ENCODE measurements around the gene PTPN22.

Gene PTPN22

DNA sequence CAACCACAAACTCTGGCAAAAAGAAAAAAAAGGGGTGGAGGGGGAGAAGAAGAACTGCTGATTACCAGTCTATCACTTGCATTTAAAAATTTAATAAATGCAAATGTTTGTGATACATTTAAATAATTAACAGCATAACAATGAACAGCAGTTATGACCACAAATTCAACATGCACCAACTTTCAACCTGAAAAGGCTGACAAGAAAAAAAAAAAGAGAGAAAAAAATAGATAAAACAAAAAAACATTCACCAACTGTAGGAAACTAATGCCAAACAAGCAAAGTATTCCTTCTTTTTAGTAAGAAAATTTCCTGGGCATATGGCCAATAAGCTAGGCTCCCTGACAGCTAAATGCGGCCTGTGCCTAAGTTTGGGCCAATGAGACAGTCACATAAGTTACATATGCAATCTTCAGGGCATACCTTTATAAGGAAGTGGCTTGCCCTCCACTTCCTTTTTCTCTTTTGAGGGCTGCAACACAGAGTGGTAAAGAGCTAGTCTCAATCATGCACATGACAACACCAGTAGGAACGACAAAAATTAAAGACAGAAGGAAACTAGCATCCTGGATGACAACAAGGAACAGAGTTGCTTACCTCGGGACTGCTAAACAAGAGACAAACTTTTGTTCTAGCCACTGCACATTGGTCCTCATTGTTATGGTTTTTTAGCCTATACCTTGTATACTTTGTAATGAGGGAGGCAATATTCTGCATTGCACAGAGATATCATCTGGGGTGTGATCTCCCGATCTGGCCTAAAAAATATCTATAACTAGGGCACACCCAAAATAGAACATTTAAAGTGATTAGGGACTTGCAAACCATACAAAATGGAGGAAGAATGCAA, 88.0 kb downstream of the PTPN22 start:
- Histone ChIP-seq H3K4me1 (peaks cover 3% of the 10 kb centered on the region; the same call in 1 of the 2 replicates), H3K9me3 (no peaks in the 10 kb centered on the region), H3K4me3 (ENCODE audit: low read depth, low read length) (no peak overlapping the region), H3K36me3 (peaks cover 3% of the 10 kb centered on the region; the same call in 1 of the 2 replicates), H3K27me3 (no peaks in the 10 kb centered on the region)
- no peak for DNase-seq
- TF ChIP-seq, protein P1, sequence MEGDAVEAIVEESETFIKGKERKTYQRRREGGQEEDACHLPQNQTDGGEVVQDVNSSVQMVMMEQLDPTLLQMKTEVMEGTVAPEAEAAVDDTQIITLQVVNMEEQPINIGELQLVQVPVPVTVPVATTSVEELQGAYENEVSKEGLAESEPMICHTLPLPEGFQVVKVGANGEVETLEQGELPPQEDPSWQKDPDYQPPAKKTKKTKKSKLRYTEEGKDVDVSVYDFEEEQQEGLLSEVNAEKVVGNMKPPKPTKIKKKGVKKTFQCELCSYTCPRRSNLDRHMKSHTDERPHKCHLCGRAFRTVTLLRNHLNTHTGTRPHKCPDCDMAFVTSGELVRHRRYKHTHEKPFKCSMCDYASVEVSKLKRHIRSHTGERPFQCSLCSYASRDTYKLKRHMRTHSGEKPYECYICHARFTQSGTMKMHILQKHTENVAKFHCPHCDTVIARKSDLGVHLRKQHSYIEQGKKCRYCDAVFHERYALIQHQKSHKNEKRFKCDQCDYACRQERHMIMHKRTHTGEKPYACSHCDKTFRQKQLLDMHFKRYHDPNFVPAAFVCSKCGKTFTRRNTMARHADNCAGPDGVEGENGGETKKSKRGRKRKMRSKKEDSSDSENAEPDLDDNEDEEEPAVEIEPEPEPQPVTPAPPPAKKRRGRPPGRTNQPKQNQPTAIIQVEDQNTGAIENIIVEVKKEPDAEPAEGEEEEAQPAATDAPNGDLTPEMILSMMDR (IDR thresholded peaks at IDR 0.05; ENCODE audit: low read depth, low read length) = no peak

GRCh38 chr1:113782406-113782805, 89.1 kb downstream of the PTPN22 start:
- no peak for DNase-seq
- Histone ChIP-seq H3K9me3 (no peaks in the 10 kb centered on the region), H3K4me1 (peaks cover 3% of the 10 kb centered on the region; the same call in 1 of the 2 replicates), H3K36me3 (no peaks in the 10 kb centered on the region), H3K27me3 (no peaks in the 10 kb centered on the region), H3K4me3 (ENCODE audit: low read depth, low read length) (no peak overlapping the region)
- TF ChIP-seq, protein P1 (IDR thresholded peaks at IDR 0.05; ENCODE audit: low read depth, low read length) = no peak

- no peak overlapping the region for H3K4me3 ChIP-seq (ENCODE audit: low read depth, low read length)
- H3K36me3 ChIP-seq = 0 out of 2 replicates have a peak, but pooled peaks cover 7% of the 10 kb centered on the region
- H3K4me1 ChIP-seq = peaks cover 3% of the 10 kb centered on the region; the same call in 1 of the 2 replicates
These were observed 91.0 kb downstream of the PTPN22 start for GRCh38 chr1:113780374-113781146.

GRCh38 chr1:113779542-113779941, 92.0 kb downstream of the PTPN22 start:
- Histone ChIP-seq H3K4me3 (ENCODE audit: low read depth, low read length) (no peak overlapping the region), H3K27me3 (no peaks in the 10 kb centered on the region), H3K9me3 (no peaks in the 10 kb centered on the region), H3K4me1 (peaks cover 3% of the 10 kb centered on the region; the same call in 1 of the 2 replicates), H3K36me3 (0 out of 2 replicates have a peak, but pooled peaks cover 7% of the 10 kb centered on the region)
- DNase-seq = no peak
- TF ChIP-seq, protein P1 (IDR thresholded peaks at IDR 0.05; ENCODE audit: low read depth, low read length) = no peak

More at GRCh38 chr1:113780374-113781146, 91.0 kb downstream of the PTPN22 start:
- H3K9me3 ChIP-seq = no peaks in the 10 kb centered on the region
- TF ChIP-seq, protein P1 (IDR thresholded peaks at IDR 0.05; ENCODE audit: low read depth, low read length) = no peak
- DNase-seq = no peak
- no peaks in the 10 kb centered on the region for H3K27me3 ChIP-seq

GRCh38 chr1:113777561-113777960, 94.0 kb downstream of the PTPN22 start:
- H3K36me3 ChIP-seq = 0 out of 2 replicates have a peak, but pooled peaks cover 7% of the 10 kb centered on the region
- no peak for DNase-seq
- H3K9me3 ChIP-seq = no peaks in the 10 kb centered on the region
- TF ChIP-seq, protein P1 (IDR thresholded peaks at IDR 0.05; ENCODE audit: low read depth, low read length) = no peak
- peaks cover 3% of the 10 kb centered on the region; the same call in 1 of the 2 replicates for H3K4me1 ChIP-seq
- H3K27me3 ChIP-seq = no peaks in the 10 kb centered on the region
- no peak overlapping the region for H3K4me3 ChIP-seq (ENCODE audit: low read depth, low read length)
